Loucy (cell line): ENCODE data around the gene MPC1.

ENCODE experiments used
- EZH2phosphoT487 ChIP-seq: fragments of 200-600 bp; IDR thresholded peaks from 2 replicates; pipeline ENCODE4 v1.6.1; 2018; ENCODE audit warnings: antibody characterized with exemption, mild to moderate bottlenecking, moderate library complexity, borderline replicate concordance
- TF ChIP-seq, protein P1 (sequence below): fragments of 200-600 bp; sonication (generic); conservative IDR thresholded peaks from 2 replicates; pipeline ENCODE4 v1.5.1; 2014; ENCODE audit warnings: mild to moderate bottlenecking, antibody characterized with exemption, low read length

- TF ChIP-seq, protein P1, sequence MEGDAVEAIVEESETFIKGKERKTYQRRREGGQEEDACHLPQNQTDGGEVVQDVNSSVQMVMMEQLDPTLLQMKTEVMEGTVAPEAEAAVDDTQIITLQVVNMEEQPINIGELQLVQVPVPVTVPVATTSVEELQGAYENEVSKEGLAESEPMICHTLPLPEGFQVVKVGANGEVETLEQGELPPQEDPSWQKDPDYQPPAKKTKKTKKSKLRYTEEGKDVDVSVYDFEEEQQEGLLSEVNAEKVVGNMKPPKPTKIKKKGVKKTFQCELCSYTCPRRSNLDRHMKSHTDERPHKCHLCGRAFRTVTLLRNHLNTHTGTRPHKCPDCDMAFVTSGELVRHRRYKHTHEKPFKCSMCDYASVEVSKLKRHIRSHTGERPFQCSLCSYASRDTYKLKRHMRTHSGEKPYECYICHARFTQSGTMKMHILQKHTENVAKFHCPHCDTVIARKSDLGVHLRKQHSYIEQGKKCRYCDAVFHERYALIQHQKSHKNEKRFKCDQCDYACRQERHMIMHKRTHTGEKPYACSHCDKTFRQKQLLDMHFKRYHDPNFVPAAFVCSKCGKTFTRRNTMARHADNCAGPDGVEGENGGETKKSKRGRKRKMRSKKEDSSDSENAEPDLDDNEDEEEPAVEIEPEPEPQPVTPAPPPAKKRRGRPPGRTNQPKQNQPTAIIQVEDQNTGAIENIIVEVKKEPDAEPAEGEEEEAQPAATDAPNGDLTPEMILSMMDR: no peak
- no peak for TF ChIP-seq EZH2phosphoT487
Observed at GRCh38 chr6:166335378-166336302, 47.1 kb downstream of the MPC1 start.
